ENCODE measurements around the gene SLC29A4. TPM values are rescaled to one million over a fixed set of nuclear protein-coding genes. Genes with fewer than 3 reads are reported as not detected.

SLC29A4 gene
- total RNA-seq, 1 experiment from 2014 or later, result 24.5 TPM

- Histone ChIP-seq H3K9me2 (ENCODE audit: insufficient read depth) (no peaks in the 10 kb centered on the region), H3K4me3 (replicated peaks in 1 of 2; ENCODE audit: low read depth in 1 of 2, low read length in 2 of 2) (no peak overlapping the region), H3K79me2 (ENCODE audit: insufficient read depth, low read length) (peaks cover 24% of the 10 kb centered on the region), H3K9me3 (ENCODE audit: control insufficient read depth in 1 of 2, insufficient read depth in 1 of 2, low read depth in 1 of 2, low read length in 2 of 2) (no peaks in the 10 kb centered on the region), H3K4me1 (ENCODE audit: control insufficient read depth in 1 of 2, insufficient read depth in 2 of 2, low read length in 2 of 2) (no peaks in the 10 kb centered on the region), H3K27ac (ENCODE audit: low read depth, low read length) (no peak overlapping the region), H3K4me2 (ENCODE audit: low read length) (no peak overlapping the region), H3K36me3 (ENCODE audit: control insufficient read depth in 1 of 2, insufficient read depth in 2 of 2, low read length in 2 of 2) (peaks cover 3 to 20% of the 10 kb centered on the region in 2 experiments; a peak in 2 of 4 replicates), H3K9ac (ENCODE audit: low read length) (no peak overlapping the region), H3K27me3 (ENCODE audit: insufficient read depth, low read length) (no peaks in the 10 kb centered on the region), H4K20me1 (ENCODE audit: insufficient read depth) (no peaks in the 10 kb centered on the region), H2AFZ (ENCODE audit: low read depth, low read length, poor library complexity, severe bottlenecking) (no peak overlapping the region)
- intact Hi-C loops (cut with micrococcal nuclease), result no loop called here
- BruUV-seq (replicated peaks), result no TSS peak
- ChIA-PET CTCF (no interaction called here), POLR2A (no interaction called here), RAD21 (ENCODE audit: low non-redundant PET in 1 of 2, low total read pairs in 2 of 2, uncharacterized antibody in 2 of 2, unreplicated experiment in 2 of 2) (no interaction called here)
- TF ChIP-seq POLR2AphosphoS5 (IDR thresholded peaks at IDR 0.05; ENCODE audit: low read depth, low read length) (0 out of 2 replicates have a peak, but pooled peaks have one; percentile 2), ELF1 (IDR thresholded peaks at IDR 0.05; ENCODE audit: borderline replicate concordance, low read depth) (no peak), ZNF274 (IDR thresholded peaks at IDR 0.05; ENCODE audit: low read depth, low read length) (no peak)
- ATAC-seq (no peak), DNase-seq (ENCODE audit: low read depth, low spot score) (no peak)
Observed at GRCh38 chr7:5349437-5350173, 66.9 kb downstream of the SLC29A4 start.

DNA sequence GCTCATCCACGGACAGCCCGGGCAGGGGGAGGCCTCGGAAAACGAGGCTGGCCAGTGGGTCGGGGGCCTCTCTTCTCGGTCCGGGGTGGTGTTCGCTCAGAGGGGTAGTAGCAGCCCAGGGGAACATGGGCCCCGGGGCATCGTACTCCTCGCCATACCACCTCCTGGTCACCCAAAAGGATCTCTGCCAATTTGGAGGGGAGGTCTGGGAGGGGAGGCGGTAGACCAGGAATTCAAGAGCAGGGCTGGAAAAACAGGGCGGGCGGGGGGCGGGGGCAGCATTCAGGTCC, 67.4 kb downstream of the SLC29A4 start:
- no peaks in the 10 kb centered on the region for H3K27me3 ChIP-seq (ENCODE audit: insufficient read depth, low read length)
- ChIA-PET CTCF (no interaction called here), RAD21 (ENCODE audit: low non-redundant PET in 1 of 2, low total read pairs in 2 of 2, uncharacterized antibody in 2 of 2, unreplicated experiment in 2 of 2) (no interaction called here), POLR2A (no interaction called here)
- intact Hi-C loops (cut with micrococcal nuclease), result no loop called here
- H3K4me2 ChIP-seq (ENCODE audit: low read length), result no peak overlapping the region
- no peak for DNase-seq (ENCODE audit: low read depth, low spot score)
- no peak overlapping the region for H2AFZ ChIP-seq (ENCODE audit: low read depth, low read length, poor library complexity, severe bottlenecking)
- ATAC-seq, result no peak
- H3K27ac ChIP-seq (ENCODE audit: low read depth, low read length), result no peak overlapping the region
- H3K4me1 ChIP-seq (ENCODE audit: control insufficient read depth in 1 of 2, insufficient read depth in 2 of 2, low read length in 2 of 2), result no peaks in the 10 kb centered on the region
- no peaks in the 10 kb centered on the region for H4K20me1 ChIP-seq (ENCODE audit: insufficient read depth)
- peaks cover 29% of the 10 kb centered on the region for H3K79me2 ChIP-seq (ENCODE audit: insufficient read depth, low read length)
- H3K9me3 ChIP-seq (ENCODE audit: control insufficient read depth in 1 of 2, insufficient read depth in 1 of 2, low read depth in 1 of 2, low read length in 2 of 2), result no peaks in the 10 kb centered on the region
- no peak overlapping the region for H3K4me3 ChIP-seq (replicated peaks in 1 of 2; ENCODE audit: low read depth in 1 of 2, low read length in 2 of 2)
- H3K36me3 ChIP-seq (ENCODE audit: control insufficient read depth in 1 of 2, insufficient read depth in 2 of 2, low read length in 2 of 2), result peaks cover 5 to 17% of the 10 kb centered on the region in 2 experiments; a peak in 2 of 4 replicates
- H3K9me2 ChIP-seq (ENCODE audit: insufficient read depth), result no peaks in the 10 kb centered on the region
- no TSS peak for BruUV-seq (replicated peaks)
- no peak overlapping the region for H3K9ac ChIP-seq (ENCODE audit: low read length)
- TF ChIP-seq EZH2phosphoT487 (IDR thresholded peaks at IDR 0.05; ENCODE audit: borderline replicate concordance) (no peak), EZH2 (IDR thresholded peaks at IDR 0.05) (no peak), POLR2A (IDR thresholded peaks at IDR 0.05; ENCODE audit: borderline replicate concordance, extremely low read depth, insufficient read depth, insufficient read length) (no peak), POLR2AphosphoS5 (IDR thresholded peaks at IDR 0.05; ENCODE audit: low read depth, low read length) (no peak), RAD21 (IDR thresholded peaks at IDR 0.05; ENCODE audit: low read depth) (no peak), FOSL1 (IDR thresholded peaks at IDR 0.05; ENCODE audit: low read depth) (no peak), CBX3 (IDR thresholded peaks at IDR 0.05; ENCODE audit: low read depth) (no peak), REST (IDR thresholded peaks at IDR 0.05; ENCODE audit: low read depth) (no peak), ZFX (IDR thresholded peaks at IDR 0.05) (no peak), ZNF274 (IDR thresholded peaks at IDR 0.05; ENCODE audit: low read depth, low read length) (no peak), TCF7L2 (IDR thresholded peaks at IDR 0.05; ENCODE audit: borderline replicate concordance, extremely low read depth, insufficient read depth, insufficient read length) (no peak), ZBTB33 (IDR thresholded peaks at IDR 0.05; ENCODE audit: extremely low read depth, insufficient replicate concordance, low read length) (no peak)
- TF ChIP-seq, protein P1, sequence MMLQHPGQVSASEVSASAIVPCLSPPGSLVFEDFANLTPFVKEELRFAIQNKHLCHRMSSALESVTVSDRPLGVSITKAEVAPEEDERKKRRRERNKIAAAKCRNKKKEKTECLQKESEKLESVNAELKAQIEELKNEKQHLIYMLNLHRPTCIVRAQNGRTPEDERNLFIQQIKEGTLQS (IDR thresholded peaks at IDR 0.05), result no peak
- TF ChIP-seq, protein P2, sequence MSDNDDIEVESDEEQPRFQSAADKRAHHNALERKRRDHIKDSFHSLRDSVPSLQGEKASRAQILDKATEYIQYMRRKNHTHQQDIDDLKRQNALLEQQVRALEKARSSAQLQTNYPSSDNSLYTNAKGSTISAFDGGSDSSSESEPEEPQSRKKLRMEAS (IDR thresholded peaks at IDR 0.05), result no peak
